ENCODE results near the gene DNER. TPM values are rescaled to one million over a fixed set of nuclear protein-coding genes. Genes with fewer than 3 reads are reported as not detected.

Gene DNER
- total RNA-seq, 1 experiment from 2014 or later: not detected

DNA sequence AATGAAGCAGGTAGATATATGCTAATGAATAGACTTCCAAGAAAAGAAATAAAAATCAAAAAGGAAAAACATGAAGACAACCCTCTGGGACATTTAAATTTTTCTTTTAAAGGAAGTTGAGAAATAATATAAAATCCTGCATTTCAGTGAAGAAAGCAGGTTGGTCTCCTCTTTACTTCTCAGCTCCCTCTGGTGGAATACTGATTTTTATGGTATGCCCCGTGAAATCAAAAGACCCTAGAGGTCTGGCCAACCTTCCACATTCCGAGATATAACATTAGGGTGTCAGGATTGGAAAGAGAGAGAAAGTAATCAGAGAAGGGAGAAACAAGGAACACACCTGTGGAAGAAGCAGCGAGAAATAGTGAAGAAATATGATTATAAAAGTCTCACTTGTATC is 72.7 kb downstream of the DNER start:
- no peaks in the 10 kb centered on the region for H3K4me1 ChIP-seq (ENCODE audit: low read length)
- H3K4me2 ChIP-seq (ENCODE audit: low read depth, low read length, poor library complexity, severe bottlenecking): no peak overlapping the region

DNA sequence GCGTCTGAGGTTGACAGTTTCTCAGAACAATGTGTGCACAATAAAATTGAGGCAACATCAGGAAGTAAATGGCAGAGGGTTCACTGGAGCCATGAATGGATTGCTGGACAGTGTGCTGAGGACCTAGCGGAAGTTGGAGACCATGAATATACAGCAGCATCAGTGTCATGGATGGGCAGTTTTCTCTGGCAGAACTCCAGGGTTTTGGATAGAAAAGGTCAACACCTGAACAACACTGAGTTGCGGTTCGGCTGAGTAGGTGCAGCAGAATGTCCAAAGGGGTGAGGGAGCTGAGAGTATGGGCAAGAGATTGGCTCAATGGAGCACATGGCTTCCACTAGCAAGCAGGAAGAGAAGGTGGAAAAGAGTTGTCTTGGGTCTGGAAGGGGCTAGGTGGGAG is 73.7 kb downstream of the DNER start:
- no peaks in the 10 kb centered on the region for H3K36me3 ChIP-seq (ENCODE audit: insufficient read depth, low read length)
- H3K4me3 ChIP-seq (ENCODE audit: low read length): no peak overlapping the region
- H3K79me2 ChIP-seq (ENCODE audit: low read length): no peaks in the 10 kb centered on the region
- no peaks in the 10 kb centered on the region for H3K27me3 ChIP-seq (ENCODE audit: low read length)
- H4K20me1 ChIP-seq (ENCODE audit: insufficient read depth, low read depth, low read length): no peaks in the 10 kb centered on the region
- no peaks in the 10 kb centered on the region for H3K9me2 ChIP-seq (replicated peaks; ENCODE audit: insufficient read depth, low read length)
- no peak for DNase-seq
- H3K9me3 ChIP-seq (ENCODE audit: low read length): no peaks in the 10 kb centered on the region
- H3K4me1 ChIP-seq (ENCODE audit: low read length): no peaks in the 10 kb centered on the region
- no peak overlapping the region for H3K27ac ChIP-seq (ENCODE audit: low read length)
- no peak overlapping the region for H2AFZ ChIP-seq (ENCODE audit: low read length)
- no peak overlapping the region for H3K9ac ChIP-seq (ENCODE audit: low read length)
- no peak overlapping the region for H3K4me2 ChIP-seq (ENCODE audit: low read depth, low read length, poor library complexity, severe bottlenecking)

More for the DNA sequence above, 72.7 kb downstream of the DNER start:
- no peaks in the 10 kb centered on the region for H4K20me1 ChIP-seq (ENCODE audit: insufficient read depth, low read depth, low read length)
- H3K27ac ChIP-seq (ENCODE audit: low read length): no peak overlapping the region
- no peaks in the 10 kb centered on the region for H3K9me2 ChIP-seq (replicated peaks; ENCODE audit: insufficient read depth, low read length)
- H3K27me3 ChIP-seq (ENCODE audit: low read length): no peaks in the 10 kb centered on the region
- no peaks in the 10 kb centered on the region for H3K9me3 ChIP-seq (ENCODE audit: low read length)
- H3K36me3 ChIP-seq (ENCODE audit: insufficient read depth, low read length): no peaks in the 10 kb centered on the region
- no peak overlapping the region for H2AFZ ChIP-seq (ENCODE audit: low read length)
- H3K9ac ChIP-seq (ENCODE audit: low read length): no peak overlapping the region
- H3K79me2 ChIP-seq (ENCODE audit: low read length): no peaks in the 10 kb centered on the region
- DNase-seq: no peak
- H3K4me3 ChIP-seq (ENCODE audit: low read length): no peak overlapping the region

DNA sequence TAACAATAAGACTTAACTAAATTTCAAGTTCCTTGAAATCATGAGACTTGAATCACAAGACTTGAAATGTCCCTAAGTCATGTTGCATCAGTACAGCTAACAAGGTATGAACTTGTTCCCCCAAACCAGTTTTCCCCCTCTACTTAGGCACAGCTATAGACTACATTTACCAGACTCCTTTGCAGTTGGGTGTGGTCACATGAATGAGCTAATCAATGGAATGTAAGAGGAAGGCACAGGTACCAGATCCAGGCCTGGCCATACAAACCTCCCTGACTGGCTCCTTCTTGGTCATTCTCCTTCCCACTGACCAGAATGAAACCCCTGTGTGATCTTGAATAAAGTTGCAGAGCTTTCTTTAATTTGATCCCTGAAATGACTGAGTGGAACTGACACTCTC is 77.8 kb downstream of the DNER start:
- no peaks in the 10 kb centered on the region for H4K20me1 ChIP-seq (ENCODE audit: insufficient read depth, low read depth, low read length)
- no peak overlapping the region for H3K9ac ChIP-seq (ENCODE audit: low read length)
- no peak overlapping the region for H2AFZ ChIP-seq (ENCODE audit: low read length)
- no peaks in the 10 kb centered on the region for H3K9me3 ChIP-seq (ENCODE audit: low read length)
- H3K9me2 ChIP-seq (replicated peaks; ENCODE audit: insufficient read depth, low read length): no peaks in the 10 kb centered on the region
- no peaks in the 10 kb centered on the region for H3K4me1 ChIP-seq (ENCODE audit: low read length)
- no peaks in the 10 kb centered on the region for H3K36me3 ChIP-seq (ENCODE audit: insufficient read depth, low read length)
- H3K79me2 ChIP-seq (ENCODE audit: low read length): no peaks in the 10 kb centered on the region
- DNase-seq: no peak
- H3K27ac ChIP-seq (ENCODE audit: low read length): no peak overlapping the region
- no peak overlapping the region for H3K4me2 ChIP-seq (ENCODE audit: low read depth, low read length, poor library complexity, severe bottlenecking)
- no peak overlapping the region for H3K4me3 ChIP-seq (ENCODE audit: low read length)
- H3K27me3 ChIP-seq (ENCODE audit: low read length): no peaks in the 10 kb centered on the region

GRCh38 chr2:229635371-229635680 is 79.0 kb downstream of the DNER start:
- H3K9me3 ChIP-seq (ENCODE audit: low read length): no peaks in the 10 kb centered on the region
- no peak overlapping the region for H3K27ac ChIP-seq (ENCODE audit: low read length)
- no peak for DNase-seq
- H3K4me2 ChIP-seq (ENCODE audit: low read depth, low read length, poor library complexity, severe bottlenecking): no peak overlapping the region
- H3K4me1 ChIP-seq (ENCODE audit: low read length): no peaks in the 10 kb centered on the region
- H3K4me3 ChIP-seq (ENCODE audit: low read length): no peak overlapping the region
- H3K27me3 ChIP-seq (ENCODE audit: low read length): no peaks in the 10 kb centered on the region
- no peaks in the 10 kb centered on the region for H3K36me3 ChIP-seq (ENCODE audit: insufficient read depth, low read length)
- H4K20me1 ChIP-seq (ENCODE audit: insufficient read depth, low read depth, low read length): no peaks in the 10 kb centered on the region
- no peak overlapping the region for H2AFZ ChIP-seq (ENCODE audit: low read length)
- H3K9me2 ChIP-seq (replicated peaks; ENCODE audit: insufficient read depth, low read length): no peaks in the 10 kb centered on the region
- H3K79me2 ChIP-seq (ENCODE audit: low read length): no peaks in the 10 kb centered on the region
- H3K9ac ChIP-seq (ENCODE audit: low read length): no peak overlapping the region

GRCh38 chr2:229634601-229635370 is 79.6 kb downstream of the DNER start:
- H3K27me3 ChIP-seq (ENCODE audit: low read length): no peaks in the 10 kb centered on the region

DNA sequence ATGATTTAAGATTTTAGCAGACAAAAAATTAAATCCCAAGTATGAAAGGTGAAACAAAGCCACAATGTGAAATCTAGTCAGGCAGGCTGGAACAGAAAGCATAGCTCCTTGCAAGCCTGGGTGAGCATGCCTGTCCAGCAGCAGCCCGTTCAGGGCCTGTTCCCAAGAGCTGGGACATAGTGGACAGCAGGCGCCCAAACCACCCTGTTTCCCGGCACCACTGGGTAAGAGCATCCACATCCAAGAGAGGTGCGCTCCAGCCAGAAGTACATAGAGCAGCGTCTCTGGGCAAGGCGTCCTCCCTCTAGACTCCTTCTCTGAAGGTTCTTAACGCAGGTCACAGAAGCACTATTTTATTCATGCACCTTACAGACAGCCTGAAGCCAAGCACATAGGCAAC is 80.8 kb downstream of the DNER start:
- Histone ChIP-seq H3K27ac (ENCODE audit: low read length) (no peak overlapping the region), H3K4me2 (ENCODE audit: low read depth, low read length, poor library complexity, severe bottlenecking) (no peak overlapping the region), H3K9me3 (ENCODE audit: low read length) (no peaks in the 10 kb centered on the region), H3K79me2 (ENCODE audit: low read length) (no peaks in the 10 kb centered on the region), H3K9me2 (replicated peaks; ENCODE audit: insufficient read depth, low read length) (no peaks in the 10 kb centered on the region), H2AFZ (ENCODE audit: low read length) (no peak overlapping the region), H3K9ac (ENCODE audit: low read length) (no peak overlapping the region), H4K20me1 (ENCODE audit: insufficient read depth, low read depth, low read length) (no peaks in the 10 kb centered on the region), H3K4me1 (ENCODE audit: low read length) (no peaks in the 10 kb centered on the region), H3K4me3 (ENCODE audit: low read length) (no peak overlapping the region), H3K27me3 (ENCODE audit: low read length) (no peaks in the 10 kb centered on the region), H3K36me3 (ENCODE audit: insufficient read depth, low read length) (no peaks in the 10 kb centered on the region)
- no peak for DNase-seq

More at GRCh38 chr2:229634601-229635370, 79.6 kb downstream of the DNER start:
- Histone ChIP-seq H3K27ac (ENCODE audit: low read length) (no peak overlapping the region), H2AFZ (ENCODE audit: low read length) (no peak overlapping the region), H3K4me1 (ENCODE audit: low read length) (no peaks in the 10 kb centered on the region), H3K9ac (ENCODE audit: low read length) (no peak overlapping the region), H3K79me2 (ENCODE audit: low read length) (no peaks in the 10 kb centered on the region), H3K36me3 (ENCODE audit: insufficient read depth, low read length) (no peaks in the 10 kb centered on the region), H4K20me1 (ENCODE audit: insufficient read depth, low read depth, low read length) (no peaks in the 10 kb centered on the region), H3K9me2 (replicated peaks; ENCODE audit: insufficient read depth, low read length) (no peaks in the 10 kb centered on the region), H3K4me3 (ENCODE audit: low read length) (no peak overlapping the region), H3K9me3 (ENCODE audit: low read length) (no peaks in the 10 kb centered on the region), H3K4me2 (ENCODE audit: low read depth, low read length, poor library complexity, severe bottlenecking) (no peak overlapping the region)
- no peak for DNase-seq

DNA sequence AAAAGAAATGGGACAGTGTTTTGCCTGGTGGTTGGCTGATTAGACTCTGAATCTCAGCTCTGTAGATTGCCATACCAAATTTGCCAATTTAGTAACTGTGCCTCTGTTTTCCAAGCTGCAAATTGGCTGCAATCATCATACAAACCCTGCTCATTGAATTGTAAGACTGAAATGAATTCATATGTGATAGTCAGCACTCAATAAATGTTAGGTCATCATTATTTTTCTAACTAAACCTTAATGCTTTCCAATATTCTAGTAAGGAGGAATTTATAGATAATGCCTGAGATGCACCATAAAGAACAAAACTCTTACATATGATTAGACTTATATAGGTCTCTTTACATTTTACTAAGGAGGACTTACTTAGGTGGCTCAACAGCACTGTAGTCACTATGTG is 85.3 kb downstream of the DNER start:
- DNase-seq: no peak
- no peaks in the 10 kb centered on the region for H3K9me2 ChIP-seq (replicated peaks; ENCODE audit: insufficient read depth, low read length)
- no peak overlapping the region for H2AFZ ChIP-seq (ENCODE audit: low read length)
- no peak overlapping the region for H3K27ac ChIP-seq (ENCODE audit: low read length)
- H4K20me1 ChIP-seq (ENCODE audit: insufficient read depth, low read depth, low read length): no peaks in the 10 kb centered on the region
- no peaks in the 10 kb centered on the region for H3K36me3 ChIP-seq (ENCODE audit: insufficient read depth, low read length)
- H3K9me3 ChIP-seq (ENCODE audit: low read length): no peaks in the 10 kb centered on the region
- H3K4me2 ChIP-seq (ENCODE audit: low read depth, low read length, poor library complexity, severe bottlenecking): no peak overlapping the region
- no peaks in the 10 kb centered on the region for H3K4me1 ChIP-seq (ENCODE audit: low read length)
- no peaks in the 10 kb centered on the region for H3K79me2 ChIP-seq (ENCODE audit: low read length)
- H3K9ac ChIP-seq (ENCODE audit: low read length): no peak overlapping the region
- H3K27me3 ChIP-seq (ENCODE audit: low read length): no peaks in the 10 kb centered on the region
- no peak overlapping the region for H3K4me3 ChIP-seq (ENCODE audit: low read length)

DNA sequence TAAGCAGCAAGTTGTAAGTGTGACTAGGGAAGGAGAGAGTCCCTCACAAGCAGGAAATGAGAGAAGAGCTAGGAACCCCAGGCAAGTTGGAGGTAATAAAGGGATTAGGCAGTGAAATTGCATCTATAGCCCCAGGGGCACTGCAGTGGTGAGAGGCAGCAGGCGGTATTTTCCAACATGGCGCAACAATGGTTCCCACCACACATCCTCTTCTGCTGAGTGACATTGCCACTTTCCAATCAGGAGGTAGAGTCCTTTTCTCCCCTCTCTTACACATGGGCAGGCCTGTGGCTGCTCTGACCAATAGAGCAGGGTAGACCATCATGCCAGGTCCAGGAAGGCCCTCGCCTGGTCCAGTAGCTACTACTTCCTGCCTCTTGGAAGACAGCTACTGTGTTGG is 86.6 kb downstream of the DNER start:
- Histone ChIP-seq H3K4me3 (ENCODE audit: low read length) (no peak overlapping the region), H3K9ac (ENCODE audit: low read length) (no peak overlapping the region), H2AFZ (ENCODE audit: low read length) (no peak overlapping the region), H3K9me2 (replicated peaks; ENCODE audit: insufficient read depth, low read length) (no peaks in the 10 kb centered on the region), H3K79me2 (ENCODE audit: low read length) (no peaks in the 10 kb centered on the region), H3K36me3 (ENCODE audit: insufficient read depth, low read length) (no peaks in the 10 kb centered on the region), H3K27ac (ENCODE audit: low read length) (no peak overlapping the region), H3K4me2 (ENCODE audit: low read depth, low read length, poor library complexity, severe bottlenecking) (no peak overlapping the region), H3K4me1 (ENCODE audit: low read length) (no peaks in the 10 kb centered on the region), H4K20me1 (ENCODE audit: insufficient read depth, low read depth, low read length) (no peaks in the 10 kb centered on the region), H3K9me3 (ENCODE audit: low read length) (no peaks in the 10 kb centered on the region), H3K27me3 (ENCODE audit: low read length) (no peaks in the 10 kb centered on the region)
- no peak for DNase-seq

All from Karpas-422 (cell line).